ENCODE data around the gene PTPRG.

PTPRG gene

DNA sequence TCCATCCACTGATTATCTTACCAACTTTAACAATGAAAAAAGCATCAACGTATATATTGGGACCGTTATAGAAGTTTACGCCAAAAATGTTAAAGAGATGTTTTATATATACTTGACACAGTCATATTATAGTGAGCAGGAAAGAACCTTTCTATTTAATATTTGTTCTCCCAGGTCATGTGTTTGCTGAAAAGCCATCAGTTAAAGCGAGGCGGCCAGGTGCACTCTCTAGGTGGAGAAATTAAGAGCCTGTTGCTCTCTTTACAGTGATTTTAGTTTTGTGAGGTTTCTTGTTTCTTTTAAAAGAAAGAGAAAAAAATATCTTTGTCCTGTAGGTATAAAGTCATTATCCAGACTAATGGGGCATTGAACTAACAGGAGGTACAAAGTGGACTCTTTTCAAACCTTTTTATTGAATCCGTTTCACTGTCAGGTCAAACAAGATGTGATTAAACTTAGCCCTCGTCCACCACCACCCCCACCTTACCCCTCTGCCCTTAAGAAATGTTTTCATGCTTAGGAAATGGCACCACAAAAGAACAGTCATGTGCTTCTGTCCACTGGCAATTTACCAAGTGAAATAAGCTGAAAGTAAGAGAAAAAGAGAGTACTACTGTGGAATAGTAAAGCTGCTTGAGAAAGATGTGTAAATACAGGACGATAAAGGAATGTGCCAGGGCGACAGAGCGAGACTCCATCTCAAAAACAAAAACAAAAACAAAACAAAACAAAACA, 279.9 kb downstream of the PTPRG start:
- DNase-seq: no peak

DNA sequence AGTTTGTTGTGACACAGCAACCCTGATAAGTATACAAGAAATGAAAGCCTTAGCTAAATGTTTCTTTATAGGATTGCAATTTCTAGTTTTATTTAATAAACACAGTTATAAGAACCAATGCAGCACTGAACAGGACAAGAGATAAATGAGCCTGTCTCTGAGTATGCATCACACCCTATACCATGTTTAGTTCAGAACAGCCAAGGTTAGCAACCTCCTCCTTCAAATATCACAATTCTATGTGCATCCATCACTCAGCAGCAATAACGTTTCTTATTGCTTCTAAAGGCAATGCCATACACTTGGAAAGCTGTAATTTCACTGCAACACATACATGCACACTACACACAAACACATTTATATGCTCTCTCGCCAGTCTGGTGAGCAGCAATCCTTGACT, 280.6 kb downstream of the PTPRG start:
- DNase-seq: no peak

DNA sequence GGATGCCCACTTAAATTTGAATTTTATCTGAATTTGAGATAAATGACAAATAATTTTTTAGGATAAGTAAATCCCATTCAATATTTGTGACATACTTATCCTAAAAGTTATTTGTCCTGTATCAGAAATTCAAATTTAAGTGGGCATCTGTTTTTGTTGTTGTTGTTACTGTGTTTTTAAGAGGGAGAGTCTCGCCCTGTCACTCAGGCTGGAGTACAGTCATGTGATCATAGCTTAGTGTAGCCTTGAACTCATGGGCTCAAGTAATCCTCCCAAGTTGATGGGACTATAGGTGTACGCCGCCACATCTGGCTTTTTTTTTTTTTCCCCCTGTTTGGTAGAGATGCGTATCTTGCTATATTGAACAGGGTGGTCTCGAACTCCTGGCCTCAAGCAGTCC, 283.0 kb downstream of the PTPRG start:
- DNase-seq: no peak

DNA sequence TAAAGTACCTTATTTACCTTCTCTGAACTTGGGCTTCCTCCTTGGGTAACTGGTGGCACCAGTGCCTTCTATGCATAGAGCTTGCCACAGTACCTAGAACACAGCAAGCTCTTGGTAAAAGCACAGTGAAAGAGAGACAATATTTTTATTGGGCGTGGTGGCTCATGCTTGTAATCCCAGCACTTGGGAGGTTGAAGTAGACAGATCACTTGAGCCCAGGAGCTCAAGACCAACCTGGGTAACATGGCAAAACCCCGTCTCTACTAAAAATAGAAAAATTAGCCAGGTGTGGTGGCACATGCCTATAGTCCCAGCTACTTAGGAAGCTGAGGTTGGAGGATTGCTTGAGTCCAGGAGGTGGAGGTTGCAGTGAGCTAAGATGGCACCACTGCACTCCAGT, 285.1 kb downstream of the PTPRG start:
- DNase-seq: no peak

DNA sequence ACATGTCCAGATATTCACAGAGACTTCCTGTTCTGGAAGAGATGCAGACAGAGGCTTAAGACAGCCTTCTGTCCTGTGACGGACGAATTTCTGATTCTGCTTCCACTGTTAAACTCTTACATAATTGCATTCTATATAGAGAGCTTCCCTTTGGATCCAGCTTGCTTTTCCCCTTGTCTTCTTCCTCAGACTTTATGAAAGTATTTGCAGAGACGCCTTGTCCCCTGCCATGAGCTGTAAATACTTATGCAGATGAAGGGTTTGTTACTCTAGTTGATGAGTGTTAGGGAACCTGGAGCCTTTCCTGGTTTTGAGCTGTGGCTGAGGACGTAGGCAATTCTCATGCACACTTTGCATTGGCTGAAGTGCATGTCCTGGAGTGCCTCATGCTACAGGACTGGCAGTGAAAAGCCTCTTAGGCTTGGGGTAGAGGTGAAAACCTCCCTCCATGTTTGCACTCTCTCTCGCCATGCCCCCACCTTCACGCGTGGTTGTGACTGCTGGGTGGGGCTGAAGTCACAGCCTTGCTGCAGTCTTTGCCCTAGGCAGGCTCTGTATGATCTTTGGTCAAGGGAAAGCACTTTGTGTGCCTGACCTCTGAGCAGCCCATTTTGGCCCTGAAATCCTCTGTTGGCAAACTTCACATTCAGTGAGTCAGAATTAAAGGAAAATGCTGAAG, 286.6 kb downstream of the PTPRG start:
- no peak for DNase-seq

DNA sequence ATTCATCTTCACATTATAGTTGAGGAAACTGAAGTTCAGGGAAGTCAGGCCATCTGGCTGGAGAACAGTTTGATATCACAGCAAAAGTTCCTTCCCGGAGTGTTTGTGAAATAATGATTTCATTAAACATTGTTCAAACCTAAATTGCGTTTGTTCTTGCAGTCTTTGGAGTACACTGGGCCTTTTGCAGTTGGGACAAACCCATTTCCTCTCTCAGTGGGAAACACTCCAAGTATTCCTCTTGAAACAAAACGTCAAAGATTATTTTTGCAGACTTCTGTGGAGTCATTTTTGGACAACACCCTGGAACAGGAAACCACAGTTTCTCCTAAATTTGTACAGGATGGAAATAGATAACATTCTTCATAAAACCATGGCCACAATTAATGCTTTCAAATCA, 287.5 kb downstream of the PTPRG start:
- no peak for DNase-seq

DNA sequence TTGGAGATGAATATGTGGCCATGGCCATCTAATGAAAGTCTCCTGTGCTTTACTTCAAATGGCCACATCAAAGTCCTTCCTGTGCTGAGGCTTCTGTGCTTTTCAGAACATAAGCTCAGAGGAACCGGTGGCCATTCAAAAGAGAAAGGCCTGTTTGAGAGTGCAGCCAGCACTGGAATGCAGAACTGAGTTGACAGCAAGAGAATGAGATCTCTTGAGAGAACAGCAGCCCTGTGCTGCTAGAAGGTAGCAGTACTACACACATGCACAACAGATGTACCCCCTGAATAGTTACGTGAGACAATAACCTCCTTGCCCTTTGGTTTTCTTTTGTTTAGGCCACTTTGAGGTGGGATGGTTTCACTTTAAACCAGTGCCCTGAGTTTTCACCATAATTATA, 292.5 kb downstream of the PTPRG start:
- DNase-seq: no peak

DNA sequence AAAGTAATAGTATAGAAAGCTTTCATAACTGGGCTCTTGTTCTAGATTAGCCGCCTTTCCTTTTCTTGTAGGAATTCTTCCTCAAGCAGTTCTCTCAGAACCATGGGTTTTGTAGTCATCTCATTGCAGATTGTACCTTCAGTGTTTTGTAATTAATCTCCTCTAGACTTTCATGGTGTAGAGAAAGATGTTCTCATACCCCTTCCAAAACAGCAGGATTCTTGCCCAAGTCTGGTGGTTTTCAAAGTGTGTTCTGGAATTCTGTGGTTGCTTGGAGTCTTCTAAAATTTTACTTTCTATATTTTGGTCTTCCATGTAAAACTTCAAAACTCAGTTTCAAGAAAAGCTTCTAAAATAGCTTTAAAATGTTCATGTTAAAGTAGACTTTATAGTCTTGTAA, 293.8 kb downstream of the PTPRG start:
- no peak for DNase-seq

DNA sequence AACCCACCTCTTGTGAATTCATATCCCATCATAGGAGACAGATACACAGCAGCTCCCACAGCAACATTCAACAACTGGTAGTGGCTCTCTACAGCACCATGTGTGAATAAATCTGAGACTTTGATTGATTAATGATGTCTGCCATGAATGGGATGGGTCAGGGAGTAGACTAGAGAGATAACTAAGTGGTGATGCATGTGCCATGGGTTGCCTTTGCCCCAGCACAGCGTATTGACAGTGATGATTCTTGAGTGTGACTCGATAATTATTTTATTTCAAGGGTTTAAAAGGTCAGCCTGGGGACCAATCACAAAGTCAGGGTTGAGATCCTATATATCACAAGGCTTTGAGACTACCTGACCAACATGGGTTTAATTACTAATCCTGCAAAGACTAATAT, 295.9 kb downstream of the PTPRG start:
- DNase-seq: no peak

DNA sequence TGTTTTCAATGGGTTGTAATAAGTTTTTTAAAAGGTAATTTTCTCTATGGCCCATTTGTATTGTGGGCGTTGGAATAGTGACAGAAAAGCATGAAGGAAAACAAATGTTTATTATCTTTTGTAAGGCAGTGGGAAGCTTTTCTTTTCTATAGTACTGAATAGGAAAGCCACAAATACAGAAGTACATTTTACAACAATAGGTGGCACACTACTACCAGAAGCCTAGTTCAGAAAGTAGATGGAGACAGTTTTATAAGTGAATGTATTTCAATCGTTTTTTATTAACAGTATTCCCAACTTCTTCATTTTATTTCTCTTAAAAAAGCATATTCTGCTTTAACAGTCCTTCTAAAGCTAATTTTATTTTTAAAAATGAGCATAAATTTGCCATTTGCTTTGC, 296.7 kb downstream of the PTPRG start:
- peak; percentile 4 for DNase-seq

DNA sequence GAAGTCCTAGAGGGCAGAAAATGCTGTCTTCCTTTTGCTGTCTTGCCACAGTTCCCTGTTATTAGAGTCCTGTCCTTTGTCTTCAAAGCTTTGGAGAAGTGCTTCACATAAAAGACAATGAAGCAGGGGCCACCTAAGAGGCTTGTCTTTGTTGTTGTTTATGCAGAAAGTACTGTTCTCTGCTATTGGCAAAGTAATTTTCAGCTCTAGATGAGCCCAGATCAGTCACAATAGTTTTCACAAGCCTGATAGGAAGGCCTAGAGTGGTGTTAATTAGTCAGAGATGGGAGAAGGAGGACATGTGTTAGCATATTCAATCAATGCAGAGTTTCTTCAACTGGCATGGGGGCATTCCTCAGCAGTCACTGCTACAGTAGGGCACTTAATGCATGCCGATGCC, 300.0 kb downstream of the PTPRG start:
- no peak for DNase-seq

DNA sequence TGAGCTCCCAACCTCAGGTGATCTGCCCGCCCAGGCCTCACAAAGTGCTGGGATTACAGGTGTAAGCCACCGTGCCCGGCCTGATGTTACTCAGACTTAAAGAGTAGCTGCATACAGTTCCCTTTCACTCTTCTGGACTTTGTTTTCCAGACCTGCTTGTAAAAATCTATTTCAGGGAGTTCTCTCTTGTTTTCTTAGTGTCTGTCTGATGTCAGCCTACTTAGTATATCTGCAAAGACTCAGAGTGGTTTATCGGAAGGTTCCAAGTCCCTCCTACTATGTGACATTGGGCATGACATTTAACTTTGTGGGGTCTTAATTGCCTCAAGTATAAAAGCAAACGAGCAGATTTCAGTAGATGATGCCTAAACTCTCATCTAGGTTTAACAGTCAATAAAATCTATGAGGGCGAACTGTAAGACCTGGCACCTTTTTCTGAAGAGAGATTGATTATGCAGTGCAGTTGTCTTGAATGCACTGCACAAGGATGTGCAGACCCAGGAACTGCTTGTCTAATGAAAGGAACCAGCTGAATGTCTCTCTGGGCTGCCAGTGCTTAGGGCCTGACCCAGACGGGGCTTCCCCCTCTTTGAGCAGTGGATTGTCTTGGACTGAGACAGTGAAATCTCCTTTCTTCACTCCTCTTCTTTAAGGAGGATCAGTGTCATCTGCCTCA, 301.4 kb downstream of the PTPRG start:
- no peak for DNase-seq

DNA sequence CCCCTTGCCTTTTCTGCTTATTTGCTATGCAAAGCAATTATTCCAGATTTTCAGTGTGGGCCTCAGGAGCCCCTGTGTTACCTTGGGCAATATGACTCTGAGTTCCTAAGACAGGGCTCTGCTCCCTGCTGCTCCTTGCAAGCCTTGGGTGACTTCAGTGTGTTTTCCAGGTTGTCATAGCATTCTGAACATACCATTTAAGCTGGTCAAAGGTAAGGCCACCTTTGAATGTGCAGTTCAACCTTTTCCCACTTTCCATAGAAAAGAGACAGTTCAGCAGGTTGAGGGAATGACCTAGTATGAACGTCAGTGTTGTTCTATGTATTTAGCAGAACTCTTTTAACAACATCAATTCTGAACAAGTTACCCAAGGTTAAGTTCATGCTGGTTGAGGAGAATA, 302.2 kb downstream of the PTPRG start:
- DNase-seq: no peak

DNA sequence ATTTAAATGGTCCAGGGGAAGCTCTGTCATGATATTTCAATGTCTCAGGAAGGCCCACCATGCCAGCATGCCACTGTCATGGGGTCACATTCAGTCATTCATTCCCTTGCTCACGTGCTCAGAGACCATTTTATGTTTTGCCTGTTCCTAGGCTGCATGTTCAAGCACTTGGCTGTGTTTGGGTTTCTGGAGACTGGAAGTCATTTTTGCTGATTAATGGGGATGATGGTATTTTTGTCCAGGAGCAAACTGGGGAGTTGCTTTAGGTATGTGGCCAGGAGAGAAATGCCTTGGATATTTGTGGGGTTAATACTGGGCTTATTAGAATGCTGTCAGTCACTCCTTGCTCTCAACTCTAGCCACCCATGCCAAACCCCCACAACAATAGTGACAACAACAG, 303.5 kb downstream of the PTPRG start:
- DNase-seq: no peak

DNA sequence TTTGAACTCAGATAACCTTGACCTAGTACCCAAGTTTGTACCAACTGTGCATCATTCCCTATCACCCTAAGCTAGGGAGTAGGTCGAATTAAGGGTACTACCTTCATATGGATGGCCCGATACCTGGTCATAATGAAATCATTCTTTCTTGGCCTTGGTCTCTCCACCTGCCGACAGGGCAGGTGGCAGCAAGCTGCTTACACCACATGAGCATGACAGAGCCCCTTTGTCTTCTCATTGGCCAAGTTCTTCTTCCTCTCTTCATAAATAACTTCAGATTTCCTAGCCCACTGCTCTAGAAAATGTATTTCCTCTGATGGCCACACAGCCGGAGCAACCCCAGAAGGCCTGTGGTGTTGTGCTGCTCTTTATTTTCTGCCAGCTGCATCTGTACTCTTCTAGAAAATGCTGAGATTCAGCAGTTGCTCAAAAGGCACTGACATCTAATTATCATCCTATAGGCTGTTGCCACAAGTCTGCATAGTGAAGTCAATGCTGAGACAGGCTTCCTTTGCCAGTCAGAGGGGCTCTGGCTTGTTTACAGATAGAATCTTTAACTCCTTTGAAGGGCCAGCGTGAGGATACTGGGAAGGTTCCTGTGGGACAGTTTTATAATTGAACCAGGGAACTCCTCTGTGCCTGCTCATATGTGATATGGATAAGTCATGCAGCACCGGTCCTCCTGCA, 304.2 kb downstream of the PTPRG start:
- DNase-seq: no peak

DNA sequence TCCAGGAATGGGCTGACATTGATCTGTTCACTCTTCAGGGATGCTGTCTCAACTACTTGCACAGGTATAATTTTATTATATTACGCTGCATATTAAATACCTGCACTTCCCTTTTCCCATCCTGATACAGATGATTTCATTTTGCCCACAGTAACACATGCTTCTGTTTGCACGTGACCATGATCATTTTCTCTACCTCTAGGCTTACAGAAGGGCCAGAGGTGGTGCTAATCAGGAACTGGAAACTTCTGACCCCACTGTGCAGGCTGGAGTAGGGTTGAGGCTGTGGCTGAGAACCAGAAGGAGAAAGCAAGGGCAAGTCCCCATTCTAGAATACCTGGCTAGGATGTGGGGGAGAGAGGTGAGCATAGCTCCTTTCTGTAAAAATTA, 304.8 kb downstream of the PTPRG start:
- DNase-seq: no peak

DNA sequence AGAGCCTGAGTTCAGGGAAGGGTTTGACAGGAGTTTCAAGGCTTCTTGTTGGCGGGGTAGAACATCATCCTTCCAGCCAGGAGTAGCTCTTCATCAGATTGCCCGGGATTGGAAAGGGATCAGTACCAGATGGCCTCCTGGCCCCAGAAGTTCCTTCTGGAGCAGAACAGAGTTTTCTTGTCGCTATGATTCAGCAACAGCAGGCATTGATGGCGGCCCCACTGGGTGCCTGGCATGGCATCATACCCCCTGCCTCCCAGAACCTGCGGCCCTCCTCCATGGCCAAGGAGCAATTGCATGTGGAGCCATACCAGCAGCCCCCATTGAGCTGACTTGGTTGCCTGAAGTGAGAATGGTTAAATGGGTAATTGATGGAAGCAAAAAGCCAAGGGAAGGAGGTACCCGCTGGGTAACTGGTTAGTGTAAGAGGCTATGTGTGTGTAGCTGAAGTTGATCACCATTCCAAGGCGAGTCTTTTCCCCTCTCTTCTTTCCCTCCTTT, 305.6 kb downstream of the PTPRG start:
- DNase-seq: no peak

DNA sequence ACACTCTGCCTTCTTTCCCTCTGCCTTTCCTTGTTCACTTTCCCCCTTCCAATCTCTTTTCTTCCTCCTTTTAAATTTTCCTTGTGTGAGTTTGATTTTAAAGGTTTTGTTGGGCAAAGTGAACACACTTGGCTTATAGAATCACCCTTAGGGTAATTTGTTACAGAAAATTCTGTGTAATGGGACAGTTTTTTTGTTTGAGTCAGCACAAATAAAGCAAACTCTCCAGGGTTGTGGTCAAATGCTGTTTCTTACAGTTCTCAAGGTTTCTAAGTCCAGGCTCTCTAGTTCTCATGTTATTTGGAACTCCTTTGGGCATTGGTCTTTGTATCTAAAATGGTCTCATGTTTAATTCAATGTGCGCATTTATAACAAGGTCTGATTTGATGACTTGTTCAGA, 307.1 kb downstream of the PTPRG start:
- no peak for DNase-seq

DNA sequence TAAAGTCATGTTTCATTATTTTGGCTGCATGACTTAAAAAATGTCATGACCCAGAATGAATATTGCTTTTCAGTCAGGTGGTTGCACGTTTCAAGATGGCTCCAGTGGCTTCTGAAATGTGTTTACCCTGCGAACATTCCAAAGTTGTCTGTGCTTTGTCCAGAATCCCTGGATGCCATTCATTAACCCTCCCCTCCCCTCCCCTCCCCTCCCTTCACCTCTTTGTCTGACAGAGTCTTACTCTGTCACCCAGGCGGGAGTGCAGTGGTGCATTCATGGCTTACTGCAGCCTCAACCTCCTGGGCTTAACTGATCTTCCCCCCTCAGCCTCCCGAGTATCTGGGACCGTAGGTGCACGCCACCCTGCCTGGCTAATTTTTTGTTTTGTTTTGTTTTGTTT, 308.0 kb downstream of the PTPRG start:
- no peak for DNase-seq

DNA sequence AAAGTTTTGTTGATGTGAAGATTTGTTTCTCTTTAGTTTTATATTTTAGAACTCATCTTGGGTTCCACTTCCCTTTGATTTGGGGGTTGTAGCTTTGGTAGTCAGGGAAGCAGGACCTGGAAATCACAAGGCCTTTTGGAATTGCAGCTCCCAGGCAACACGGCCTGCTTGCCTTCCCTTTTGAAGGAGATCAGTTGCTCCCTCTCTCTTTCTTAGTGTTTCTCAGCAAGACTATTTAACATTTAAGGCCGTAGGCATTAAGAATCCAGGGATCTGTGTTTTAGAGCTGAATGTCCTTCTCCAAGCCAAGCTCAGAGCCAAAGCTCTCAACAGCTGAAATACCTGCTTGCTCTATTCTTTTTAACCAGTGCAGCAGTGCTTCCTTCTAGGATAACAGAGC, 310.3 kb downstream of the PTPRG start:
- no peak for DNase-seq

DNA sequence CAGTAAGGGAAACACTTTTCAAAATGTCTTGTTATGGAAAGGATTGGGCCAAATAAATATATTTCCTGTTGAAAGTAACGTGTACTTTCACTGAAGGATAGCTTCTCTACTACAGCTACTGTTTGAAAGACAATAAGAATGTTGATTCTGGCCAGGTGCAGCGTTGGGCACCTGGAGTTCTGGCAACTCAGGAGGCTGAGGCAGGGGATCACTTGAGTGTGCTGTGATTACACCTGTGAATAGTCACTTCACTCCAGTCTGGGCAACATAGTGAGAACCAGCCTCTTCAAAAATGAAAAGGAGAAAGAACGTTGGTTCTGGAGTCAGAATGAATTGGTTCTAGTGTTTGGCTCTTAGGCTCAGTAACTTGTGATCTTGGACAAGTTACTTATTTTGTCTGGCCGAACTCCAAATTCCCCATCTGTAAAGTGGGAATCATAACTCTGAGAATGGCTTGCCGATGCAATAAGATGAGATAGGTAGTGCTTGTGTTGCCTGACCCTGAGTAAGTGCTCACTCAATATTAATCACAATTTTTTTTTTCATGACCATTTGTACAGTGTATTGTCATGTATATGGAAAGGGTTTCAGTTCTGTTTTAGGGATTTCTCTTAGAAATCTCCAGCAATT, 310.8 kb downstream of the PTPRG start:
- DNase-seq: no peak

DNA sequence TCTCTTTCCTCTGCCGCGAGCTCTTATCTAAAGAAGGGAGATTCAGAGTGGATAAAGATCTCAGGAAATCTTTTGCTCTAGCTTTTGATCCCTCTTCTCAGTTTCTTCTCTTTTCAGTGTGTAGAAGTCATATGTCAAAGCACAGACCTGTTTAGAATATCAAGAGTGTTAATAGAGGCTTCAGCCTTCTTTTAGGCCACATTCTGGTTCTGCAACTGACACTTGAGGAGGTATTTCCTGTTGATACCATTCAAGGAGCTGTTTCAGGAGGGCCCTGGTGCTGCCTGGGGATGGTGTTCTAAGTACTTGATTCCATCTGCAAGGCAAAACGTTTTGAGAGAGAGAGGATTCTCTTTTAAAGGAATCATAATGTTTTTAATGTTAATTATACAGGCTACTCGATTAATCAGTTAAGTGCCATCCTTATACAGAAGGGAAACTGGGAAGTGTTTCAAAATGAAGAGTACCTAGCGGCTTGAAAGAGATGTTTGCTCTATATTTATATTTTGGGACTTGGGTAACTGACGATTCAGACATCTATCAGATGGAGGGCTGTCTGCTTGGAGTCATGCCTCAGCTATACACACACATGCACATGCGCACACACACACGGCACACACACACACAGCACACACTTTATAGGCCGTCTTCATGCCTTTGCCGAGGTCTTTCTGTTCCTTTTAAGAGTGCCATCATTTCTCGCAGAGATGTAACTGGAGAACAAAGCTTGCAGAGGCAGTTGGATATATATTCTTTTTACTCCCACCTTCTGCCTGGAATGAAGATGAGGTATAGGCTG, 313.9 kb downstream of the PTPRG start:
- DNase-seq: no peak
